HL-60 (cell line): ENCODE measurements around the gene MYMK.

ENCODE experiments used
- CTCF ChIP-seq: IDR thresholded peaks from one replicate; pipeline ENCODE4 v1.5.1; 2011; ENCODE audit warnings: low read length, control low read depth, inconsistent platforms; ENCODE audit not compliant: insufficient read depth
- GABPA ChIP-seq: IDR thresholded peaks from 2 replicates; pipeline ENCODE4 v1.6.1; 2012; ENCODE audit warnings: low read depth
- POLR2AphosphoS5 ChIP-seq: IDR thresholded peaks from 2 replicates; pipeline ENCODE4 v1.6.1; 2012; ENCODE audit warnings: low read depth

GRCh38 chr9:133526721-133527321, 2.1 kb upstream of the MYMK start:
- no peak for TF ChIP-seq CTCF
- no peak for TF ChIP-seq POLR2AphosphoS5
- TF ChIP-seq GABPA = no peak
